ENCODE results near the gene ZNRD2. TPM values are rescaled to one million over a fixed set of nuclear protein-coding genes. Genes with fewer than 3 reads are reported as not detected.

The ZNRD2 gene
- total RNA-seq, 2 experiments from 2014 or later: 38.7 to 39.9 TPM

DNA sequence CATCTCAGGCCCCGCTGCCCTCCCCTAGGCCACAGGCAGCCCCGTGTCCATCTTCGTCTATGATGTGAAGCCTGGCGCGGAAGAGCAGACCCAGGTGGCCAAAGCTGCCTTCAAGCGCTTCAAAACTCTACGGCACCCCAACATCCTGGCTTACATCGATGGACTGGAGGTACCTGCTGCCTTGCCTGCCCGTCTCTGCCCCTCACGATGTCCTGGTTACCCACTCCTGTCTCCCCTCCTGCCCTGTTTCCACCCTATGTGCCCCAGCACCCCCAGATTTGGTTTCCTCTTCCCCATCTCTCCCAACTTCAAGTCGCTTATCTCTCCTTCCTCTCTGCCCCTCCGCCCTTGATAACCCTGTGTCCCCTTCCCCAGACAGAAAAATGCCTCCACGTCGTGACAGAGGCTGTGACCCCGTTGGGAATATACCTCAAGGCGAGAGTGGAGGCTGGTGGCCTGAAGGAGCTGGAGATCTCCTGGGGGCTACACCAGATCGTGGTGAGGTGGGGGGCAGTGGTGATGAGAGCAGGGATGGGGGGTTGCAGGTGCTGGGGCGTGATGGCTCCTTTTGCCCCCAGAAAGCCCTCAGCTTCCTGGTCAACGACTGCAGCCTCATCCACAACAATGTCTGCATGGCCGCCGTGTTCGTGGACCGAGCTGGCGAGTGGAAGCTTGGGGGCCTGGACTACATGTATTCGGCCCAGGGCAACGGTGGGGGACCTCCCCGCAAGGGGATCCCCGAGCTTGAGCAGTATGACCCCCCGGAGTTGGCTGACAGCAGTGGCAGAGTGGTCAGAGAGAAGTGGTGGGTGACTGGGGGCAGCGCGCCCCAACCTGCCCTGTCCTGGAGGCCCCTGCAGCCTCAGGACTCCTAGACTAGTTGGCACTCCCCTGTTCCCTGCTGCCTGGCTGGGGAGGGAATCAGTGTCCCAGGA, 44.5 kb upstream of the ZNRD2 start:
- Histone ChIP-seq H3K9me3 (ENCODE audit: control insufficient read depth in 1 of 2, insufficient read depth in 1 of 2, low read length in 2 of 2) (no peaks in the 10 kb centered on the region), H3K36me3 (ENCODE audit: insufficient read depth, low read length) (peaks cover 30% of the 10 kb centered on the region), H3K4me3 (ENCODE audit: low read length) (peak overlapping the region; percentile 75), H3K27me3 (ENCODE audit: control insufficient read depth in 1 of 2, insufficient read depth in 2 of 2, low read length in 2 of 2) (no peaks in the 10 kb centered on the region), H3K27ac (ENCODE audit: low read depth in 1 of 2, low read length in 2 of 2) (peak overlapping the region in 1 of 2 donors; percentile 70), H3K4me1 (ENCODE audit: insufficient read depth, low read length) (peaks cover 70% of the 10 kb centered on the region)
- intact Hi-C loops (cut with DNase I, micrococcal nuclease): loop anchor here (1.0 to 10.0 kb wide), 3 partner anchors 14 to 411 kb away; partner anchors contain the start of genes EHBP1L1 (in 1 of the 2), FAM89B (in 1 of the 2), TM7SF2 (in 1 of the 2) and ZNHIT2 (in 1 of the 2)
- Mint-ChIP-seq H3K27ac (peak overlapping the region; percentile 80), H3K4me3 (peak overlapping the region; percentile 88), H3K4me1 (ENCODE audit: low read depth) (peaks cover 63% of the 10 kb centered on the region), H3K36me3 (ENCODE audit: low read depth) (peaks cover 37% of the 10 kb centered on the region), H3K27me3 (no peaks in the 10 kb centered on the region), H3K9me3 (no peaks in the 10 kb centered on the region)
- DNase-seq (peak in 1 of 14 experiments; percentile 32), ATAC-seq (ENCODE audit: poor library complexity) (peak; percentile 9)
- CTCF ChIA-PET: interaction anchor here (0.6 to 2.0 kb wide), 8 partner anchors 15 to 790 kb away, joined by 3 to 8 read pairs (median 4); no protein-coding TSS in a partner anchor
- POLR2A ChIA-PET: interaction anchor here (0.7 to 4.1 kb wide), 25 partner anchors 9 to 747 kb away, joined by 3 to 106 read pairs (median 4); partner anchors contain the start of genes EHBP1L1, FAM89B, FRMD8 and MALAT1
- TF ChIP-seq, protein P1, sequence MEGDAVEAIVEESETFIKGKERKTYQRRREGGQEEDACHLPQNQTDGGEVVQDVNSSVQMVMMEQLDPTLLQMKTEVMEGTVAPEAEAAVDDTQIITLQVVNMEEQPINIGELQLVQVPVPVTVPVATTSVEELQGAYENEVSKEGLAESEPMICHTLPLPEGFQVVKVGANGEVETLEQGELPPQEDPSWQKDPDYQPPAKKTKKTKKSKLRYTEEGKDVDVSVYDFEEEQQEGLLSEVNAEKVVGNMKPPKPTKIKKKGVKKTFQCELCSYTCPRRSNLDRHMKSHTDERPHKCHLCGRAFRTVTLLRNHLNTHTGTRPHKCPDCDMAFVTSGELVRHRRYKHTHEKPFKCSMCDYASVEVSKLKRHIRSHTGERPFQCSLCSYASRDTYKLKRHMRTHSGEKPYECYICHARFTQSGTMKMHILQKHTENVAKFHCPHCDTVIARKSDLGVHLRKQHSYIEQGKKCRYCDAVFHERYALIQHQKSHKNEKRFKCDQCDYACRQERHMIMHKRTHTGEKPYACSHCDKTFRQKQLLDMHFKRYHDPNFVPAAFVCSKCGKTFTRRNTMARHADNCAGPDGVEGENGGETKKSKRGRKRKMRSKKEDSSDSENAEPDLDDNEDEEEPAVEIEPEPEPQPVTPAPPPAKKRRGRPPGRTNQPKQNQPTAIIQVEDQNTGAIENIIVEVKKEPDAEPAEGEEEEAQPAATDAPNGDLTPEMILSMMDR (IDR thresholded peaks at IDR 0.05): no peak

DNA sequence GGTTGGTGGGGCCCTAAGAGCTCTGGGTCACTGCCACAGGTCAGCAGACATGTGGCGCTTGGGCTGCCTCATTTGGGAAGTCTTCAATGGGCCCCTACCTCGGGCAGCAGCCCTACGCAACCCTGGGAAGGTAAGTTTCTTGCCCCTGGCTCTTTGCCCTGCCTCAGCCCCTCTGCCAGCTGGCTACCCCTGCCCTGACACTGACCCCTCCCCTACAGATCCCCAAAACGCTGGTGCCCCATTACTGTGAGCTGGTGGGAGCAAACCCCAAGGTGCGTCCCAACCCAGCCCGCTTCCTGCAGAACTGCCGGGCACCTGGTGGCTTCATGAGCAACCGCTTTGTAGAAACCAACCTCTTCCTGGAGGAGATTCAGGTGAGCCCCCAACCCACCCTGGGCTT, 43.5 kb upstream of the ZNRD2 start:
- H3K27ac Mint-ChIP-seq: peak overlapping the region; percentile 58
- no peaks in the 10 kb centered on the region for H3K9me3 Mint-ChIP-seq
- peaks cover 68% of the 10 kb centered on the region for H3K4me1 ChIP-seq (ENCODE audit: insufficient read depth, low read length)

More for the DNA sequence above, 43.5 kb upstream of the ZNRD2 start:
- Mint-ChIP-seq H3K4me1 (ENCODE audit: low read depth) (peaks cover 60% of the 10 kb centered on the region), H3K27me3 (no peaks in the 10 kb centered on the region), H3K4me3 (peak overlapping the region; percentile 81), H3K36me3 (ENCODE audit: low read depth) (peaks cover 47% of the 10 kb centered on the region)
- Histone ChIP-seq H3K36me3 (ENCODE audit: insufficient read depth, low read length) (peaks cover 39% of the 10 kb centered on the region), H3K4me3 (ENCODE audit: low read length) (no peak overlapping the region), H3K9me3 (ENCODE audit: control insufficient read depth in 1 of 2, insufficient read depth in 1 of 2, low read length in 2 of 2) (no peaks in the 10 kb centered on the region), H3K27me3 (ENCODE audit: control insufficient read depth in 1 of 2, insufficient read depth in 2 of 2, low read length in 2 of 2) (no peaks in the 10 kb centered on the region), H3K27ac (ENCODE audit: low read depth in 1 of 2, low read length in 2 of 2) (no peak overlapping the region)
- ATAC-seq (ENCODE audit: poor library complexity) (no peak), DNase-seq (no peak)
- ChIA-PET POLR2A (interaction anchor here (0.8 to 4.1 kb wide), 7 partner anchors 14 to 145 kb away, joined by 3 to 106 read pairs (median 27); partner anchors contain the start of genes FAM89B, MALAT1 and ZNRD2), CTCF (no interaction called here)
- intact Hi-C loops (cut with DNase I, micrococcal nuclease): loop anchor here (10.0 kb wide), 2 partner anchors 48 to 412 kb away; partner anchors contain the start of genes EHBP1L1 (in 1 of the 2), FAM89B (in 1 of the 2), TM7SF2 (in 1 of the 2) and ZNHIT2 (in 1 of the 2)
- TF ChIP-seq, protein P1 (IDR thresholded peaks at IDR 0.05): no peak

All from CD4-positive, alpha-beta T cell (primary cell).